Ishikawa (cell line): Measurements from ENCODE around the gene RBM39.
A peak's percentile ranks its signal among the peaks of the same experiment; 100 is the strongest.
"Not testable (repeated sequence)": the region's sequence is repeated elsewhere in the genome, so short reads cannot be mapped to it uniquely, and the experiment has no call there.

Experiments
- CEBPB ChIP-seq: IDR thresholded peaks from 2 replicates; pipeline ENCODE4 v1.6.1; 2012
- EGR1 ChIP-seq: IDR thresholded peaks from 2 replicates; pipeline ENCODE4 v1.6.1; 2012
- EP300 ChIP-seq: IDR thresholded peaks from 2 replicates; pipeline ENCODE4 v1.6.1; 2012; ENCODE audit warnings: borderline replicate concordance
- FOXM1 ChIP-seq: IDR thresholded peaks from 2 replicates; pipeline ENCODE4 v1.6.1; 2012; ENCODE audit warnings: low read depth, borderline replicate concordance
- MAX ChIP-seq: IDR thresholded peaks from 2 replicates; pipeline ENCODE4 v1.6.1; 2012
- RAD21 ChIP-seq: IDR thresholded peaks from 2 replicates; pipeline ENCODE4 v1.6.1; 2012; ENCODE audit warnings: low read depth
- REST ChIP-seq: IDR thresholded peaks from 2 replicates; pipeline ENCODE4 v1.6.1; 2012; ENCODE audit warnings: low read depth, mild to moderate bottlenecking
- TAF1 ChIP-seq: IDR thresholded peaks from 2 replicates; pipeline ENCODE4 v1.6.1; 2012; ENCODE audit warnings: low read depth, mild to moderate bottlenecking
- TCF12 ChIP-seq: IDR thresholded peaks from 2 replicates; pipeline ENCODE4 v1.6.1; 2012; ENCODE audit warnings: low read depth
- TEAD4 ChIP-seq: IDR thresholded peaks from 2 replicates; pipeline ENCODE4 v1.6.1; 2012
- USF1 ChIP-seq: IDR thresholded peaks from 2 replicates; pipeline ENCODE4 v1.6.1; 2012
- YY1 ChIP-seq: IDR thresholded peaks from 2 replicates; pipeline ENCODE4 v1.6.1; 2012; ENCODE audit warnings: low read depth
- ZBTB7A ChIP-seq: IDR thresholded peaks from 2 replicates; pipeline ENCODE4 v1.6.1; 2012; ENCODE audit warnings: low read depth

GRCh38 chr20:35686872-35687271 lies 55.2 kb downstream of the RBM39 start:
- TF ChIP-seq YY1, TCF12, CEBPB, EGR1, EP300, TAF1, USF1, MAX, ZBTB7A, TEAD4, FOXM1, REST: not testable (repeated sequence)
- peak; percentile 41 for TF ChIP-seq RAD21
